CMK (cell line): ENCODE data around the gene LYPD5.

Source experiments
- DNase-seq: peaks from one replicate; pipeline ENCODE4 v3.0.0-alpha.2; 2010; ENCODE audit warnings: low read depth

The LYPD5 gene

GRCh38 chr19:43752287-43752875 is 49.9 kb downstream of the LYPD5 start:
- DNase-seq, result no peak

GRCh38 chr19:43751466-43752220 is 50.6 kb downstream of the LYPD5 start:
- no peak for DNase-seq

- DNase-seq, result no peak
Measured at GRCh38 chr19:43749898-43750297, 52.3 kb downstream of the LYPD5 start.

- DNase-seq, result no peak
Measured at GRCh38 chr19:43749152-43749551, 53.1 kb downstream of the LYPD5 start.

GRCh38 chr19:43748685-43749084 is 53.6 kb downstream of the LYPD5 start:
- DNase-seq, result no peak

- no peak for DNase-seq
Measured at GRCh38 chr19:43748205-43748594, 54.0 kb downstream of the LYPD5 start.

- DNase-seq, result no peak
Measured at GRCh38 chr19:43747557-43748204, 54.6 kb downstream of the LYPD5 start.
